SK-N-MC (cell line): Measurements from ENCODE around the gene ALOX15B.

Source experiments
- EZH2 ChIP-seq: fragments of 200-600 bp; sonication (generic); IDR thresholded peaks from one replicate; pipeline ENCODE4 v1.6.1; 2017; ENCODE audit warnings: antibody characterized with exemption
- POLR2AphosphoS5 ChIP-seq: IDR thresholded peaks from 2 replicates; pipeline ENCODE4 v1.6.1; 2012; ENCODE audit warnings: mild to moderate bottlenecking, low read depth, low read length, borderline replicate concordance

DNA sequence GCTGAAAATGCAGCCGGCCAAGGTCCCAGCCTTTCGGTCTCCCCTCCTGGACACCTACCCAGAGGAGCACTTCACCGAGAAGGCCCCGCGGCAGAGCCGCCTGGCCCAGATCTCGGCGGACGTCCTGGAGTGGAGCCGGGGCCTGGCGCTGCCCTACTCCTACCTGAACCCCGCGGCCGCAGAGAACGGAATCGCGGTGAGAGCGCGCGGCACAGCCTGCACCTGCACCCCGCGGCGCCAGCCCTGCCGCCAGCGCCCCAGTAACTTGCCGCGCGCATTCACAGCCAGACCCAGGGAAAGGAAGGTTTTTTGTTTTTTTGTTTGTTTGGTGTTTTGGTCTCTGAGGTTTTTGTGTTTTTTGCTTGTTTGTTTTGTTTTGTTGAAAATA is 33.5 kb downstream of the ALOX15B start:
- no peak for TF ChIP-seq POLR2AphosphoS5
- no peak for TF ChIP-seq EZH2
